Measurements from ENCODE around the gene SMAD5. TPM values are rescaled to one million over a fixed set of nuclear protein-coding genes. Genes with fewer than 3 reads are reported as not detected.

SMAD5 gene
- total and polyA plus RNA-seq, 2 donors from 2014 or later, result 9.9 to 67.7 TPM

DNA sequence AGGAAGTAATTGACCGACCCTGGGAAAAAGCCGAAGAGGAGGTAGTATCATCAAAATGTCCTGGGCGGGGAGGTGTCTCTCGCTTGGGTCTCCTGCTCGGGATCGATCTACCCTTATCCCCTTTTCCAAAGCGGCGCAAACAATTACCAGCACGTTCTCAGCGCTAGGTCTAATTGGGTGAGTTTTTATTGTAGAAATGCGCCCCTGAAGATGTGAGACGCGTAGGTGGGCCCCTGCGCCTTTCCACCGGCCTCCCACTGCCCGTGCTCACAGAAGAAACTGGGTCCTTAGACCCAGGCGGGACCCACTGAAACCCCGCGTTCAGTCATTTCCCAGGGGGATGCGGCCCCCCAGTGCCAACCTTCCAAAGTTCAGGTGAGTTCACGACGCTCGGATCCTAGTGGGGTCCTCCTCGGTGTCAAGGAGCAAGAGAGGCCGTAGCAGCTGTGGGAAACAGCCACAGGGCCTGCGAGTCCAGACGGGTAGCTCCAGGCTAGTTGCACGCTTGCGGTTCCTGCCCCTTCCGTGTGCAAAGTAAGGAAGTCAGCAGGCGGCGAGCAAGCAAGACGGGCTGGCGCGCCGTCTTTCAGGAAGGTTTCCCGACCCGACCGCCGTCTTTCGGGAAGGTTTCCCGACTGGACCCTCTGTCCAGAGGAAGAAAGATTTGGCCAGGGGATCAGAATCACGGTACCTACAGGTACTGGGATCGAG, 58.8 kb downstream of the SMAD5 start:
- DNase-seq (peak in 3 of 5 donors; percentile 43 to 56 (median 56)), FAIRE-seq (no peak)
- H3K9ac ChIP-seq (ENCODE audit: low read length in 3 of 3), result peak overlapping the region in 2 of 3 donors; percentile 18 to 55
- TF ChIP-seq, protein P1, sequence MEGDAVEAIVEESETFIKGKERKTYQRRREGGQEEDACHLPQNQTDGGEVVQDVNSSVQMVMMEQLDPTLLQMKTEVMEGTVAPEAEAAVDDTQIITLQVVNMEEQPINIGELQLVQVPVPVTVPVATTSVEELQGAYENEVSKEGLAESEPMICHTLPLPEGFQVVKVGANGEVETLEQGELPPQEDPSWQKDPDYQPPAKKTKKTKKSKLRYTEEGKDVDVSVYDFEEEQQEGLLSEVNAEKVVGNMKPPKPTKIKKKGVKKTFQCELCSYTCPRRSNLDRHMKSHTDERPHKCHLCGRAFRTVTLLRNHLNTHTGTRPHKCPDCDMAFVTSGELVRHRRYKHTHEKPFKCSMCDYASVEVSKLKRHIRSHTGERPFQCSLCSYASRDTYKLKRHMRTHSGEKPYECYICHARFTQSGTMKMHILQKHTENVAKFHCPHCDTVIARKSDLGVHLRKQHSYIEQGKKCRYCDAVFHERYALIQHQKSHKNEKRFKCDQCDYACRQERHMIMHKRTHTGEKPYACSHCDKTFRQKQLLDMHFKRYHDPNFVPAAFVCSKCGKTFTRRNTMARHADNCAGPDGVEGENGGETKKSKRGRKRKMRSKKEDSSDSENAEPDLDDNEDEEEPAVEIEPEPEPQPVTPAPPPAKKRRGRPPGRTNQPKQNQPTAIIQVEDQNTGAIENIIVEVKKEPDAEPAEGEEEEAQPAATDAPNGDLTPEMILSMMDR (IDR thresholded peaks at IDR 0.05; ENCODE audit: borderline replicate concordance, extremely low read depth, insufficient read depth), result no peak
- peak overlapping the region; percentile 39 to 75 (median 67) for H3K4me3 ChIP-seq (ENCODE audit: low read length in 3 of 3)
- intact Hi-C loops (cut with DNase I), result no loop called here
- peaks cover 15% of the 10 kb centered on the region for H3K27me3 ChIP-seq (ENCODE audit: control insufficient read depth, insufficient read depth, low read length)
- peak overlapping the region; percentile 82 to 85 for H3K27ac ChIP-seq (ENCODE audit: low read depth in 2 of 2, low read length in 2 of 2)
- peaks cover 0 to 10% (median 0%) of the 10 kb centered on the region in 3 donors for H3K4me1 ChIP-seq (ENCODE audit: control insufficient read depth in 2 of 3, insufficient read depth in 2 of 3, low read depth in 1 of 3, low read length in 3 of 3)
- H3K36me3 ChIP-seq (ENCODE audit: control insufficient read depth in 2 of 3, insufficient read depth in 3 of 3, low read length in 3 of 3), result no peaks in the 10 kb centered on the region
- no peaks in the 10 kb centered on the region for H3K9me3 ChIP-seq (ENCODE audit: control insufficient read depth in 2 of 3, insufficient read depth in 1 of 3, low read length in 3 of 3)

DNA sequence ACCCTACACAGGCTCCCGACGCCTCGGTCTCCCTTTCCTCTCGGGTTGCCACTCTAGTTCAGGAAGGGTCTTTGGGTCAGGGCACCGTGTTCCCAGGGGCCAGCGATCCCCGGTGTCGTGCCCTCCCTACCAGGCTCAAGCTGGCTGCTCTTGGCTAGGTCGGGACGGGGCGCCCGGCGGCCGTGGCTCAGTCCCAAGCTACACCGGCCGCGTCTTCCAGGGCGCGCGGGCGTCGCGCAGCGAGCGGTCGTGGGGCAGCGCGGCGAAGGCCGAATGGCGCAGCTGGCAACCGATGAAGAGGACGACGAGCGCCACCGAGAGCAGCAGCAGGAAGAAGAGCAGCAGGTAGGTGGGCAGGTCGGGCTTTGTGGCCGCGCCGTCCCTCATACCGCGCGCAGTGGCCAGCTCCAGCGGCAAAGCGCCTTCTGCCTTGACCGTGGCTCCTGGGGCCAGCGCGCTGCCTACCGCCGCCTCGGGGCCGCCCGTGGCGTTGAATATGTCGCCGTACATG, 59.4 kb downstream of the SMAD5 start:
- peak in 3 of 5 donors; percentile 21 to 69 (median 51) for DNase-seq
- intact Hi-C loops (cut with DNase I), result no loop called here
- TF ChIP-seq, protein P1 (IDR thresholded peaks at IDR 0.05; ENCODE audit: borderline replicate concordance, extremely low read depth, insufficient read depth), result no peak
- no peaks in the 10 kb centered on the region for H3K36me3 ChIP-seq (ENCODE audit: control insufficient read depth in 2 of 3, insufficient read depth in 3 of 3, low read length in 3 of 3)
- H3K9me3 ChIP-seq (ENCODE audit: control insufficient read depth in 2 of 3, insufficient read depth in 1 of 3, low read length in 3 of 3), result no peaks in the 10 kb centered on the region
- peak overlapping the region in 2 of 3 donors; percentile 19 to 55 for H3K9ac ChIP-seq (ENCODE audit: low read length in 3 of 3)
- peak overlapping the region; percentile 82 to 85 for H3K27ac ChIP-seq (ENCODE audit: low read depth in 2 of 2, low read length in 2 of 2)
- peaks cover 0 to 10% (median 0%) of the 10 kb centered on the region in 3 donors for H3K4me1 ChIP-seq (ENCODE audit: control insufficient read depth in 2 of 3, insufficient read depth in 2 of 3, low read depth in 1 of 3, low read length in 3 of 3)
- no peak for FAIRE-seq
- peak overlapping the region; percentile 39 to 75 (median 67) for H3K4me3 ChIP-seq (ENCODE audit: low read length in 3 of 3)
- peaks cover 15% of the 10 kb centered on the region for H3K27me3 ChIP-seq (ENCODE audit: control insufficient read depth, insufficient read depth, low read length)

DNA sequence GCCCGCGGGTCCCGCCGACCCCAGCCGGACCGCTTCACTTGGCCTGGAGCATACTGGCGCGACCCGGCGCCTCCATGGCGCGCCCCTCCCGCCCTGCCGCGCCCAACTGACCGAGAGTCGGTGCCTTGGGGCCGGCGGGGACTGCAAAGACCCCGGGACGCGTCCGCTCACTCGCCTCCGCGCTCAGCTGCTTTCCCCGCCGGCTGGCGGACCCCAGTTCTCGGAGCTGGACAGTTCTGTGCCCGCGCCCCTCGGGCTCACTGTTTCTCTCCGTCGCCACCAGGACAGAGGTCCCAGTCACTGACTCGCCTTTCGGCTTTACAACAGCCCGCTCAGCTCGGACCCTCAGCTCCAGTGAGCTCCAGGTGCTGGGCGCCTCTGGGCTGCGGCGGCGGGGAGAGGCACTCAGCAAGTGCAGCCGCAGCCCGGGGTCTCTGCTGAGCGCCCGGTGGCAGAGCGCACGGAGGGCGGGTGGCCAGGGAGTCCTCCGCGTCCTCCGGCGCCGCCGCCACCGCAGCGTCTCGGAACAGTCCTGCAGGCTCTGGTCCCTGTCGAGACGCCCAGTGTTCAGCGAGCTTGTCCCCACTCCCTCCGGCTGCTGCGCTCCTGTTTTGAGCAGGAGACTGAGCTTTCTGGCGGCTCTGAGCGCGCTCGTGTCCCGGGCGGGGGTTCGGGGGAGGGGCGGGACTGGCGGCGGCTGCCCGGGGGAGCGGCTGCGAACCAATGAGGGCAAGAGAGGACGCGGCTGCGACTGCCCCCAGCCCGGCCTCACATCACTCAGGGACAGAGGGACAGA, 60.1 kb downstream of the SMAD5 start, which contains the start of gene SMIM32:
SMIM32 (minus strand) TSS at position 637 of the 796 bp plus-strand sequence. CDS start 638 bp downstream, outside the sequence.
- H3K27ac ChIP-seq (ENCODE audit: low read depth in 2 of 2, low read length in 2 of 2), result peak within 1 kb of the TSS; percentile 82 to 85
- H3K27me3 ChIP-seq (ENCODE audit: control insufficient read depth, insufficient read depth, low read length), result peaks cover 15% of the 10 kb centered on the region
- peaks cover 0 to 13% (median 4%) of the 10 kb centered on the region in 3 donors for H3K4me1 ChIP-seq (ENCODE audit: control insufficient read depth in 2 of 3, insufficient read depth in 2 of 3, low read depth in 1 of 3, low read length in 3 of 3)
- DNase-seq (peak; percentile 74 to 76 (median 75)), FAIRE-seq (no peak)
- H3K9me3 ChIP-seq (ENCODE audit: control insufficient read depth in 2 of 3, insufficient read depth in 1 of 3, low read length in 3 of 3), result no peaks in the 10 kb centered on the region
- no peaks in the 10 kb centered on the region for H3K36me3 ChIP-seq (ENCODE audit: control insufficient read depth in 2 of 3, insufficient read depth in 3 of 3, low read length in 3 of 3)
- intact Hi-C loops (cut with DNase I), result no loop called here
- TF ChIP-seq, protein P1 (IDR thresholded peaks at IDR 0.05; ENCODE audit: borderline replicate concordance, extremely low read depth, insufficient read depth), result no peak
- H3K4me3 ChIP-seq (ENCODE audit: low read length in 3 of 3), result peak within 1 kb of the TSS; percentile 48 to 75 (median 73)
- peak within 1 kb of the TSS; percentile 19 to 58 (median 33) for H3K9ac ChIP-seq (ENCODE audit: low read length in 3 of 3)
